OCI-LY7 (cell line): Measurements from ENCODE around the gene MAPK13. TPM values are rescaled to one million over a fixed set of nuclear protein-coding genes. Genes with fewer than 3 reads are reported as not detected.

ENCODE experiments used
- BruUV-seq: library from RNA; stranded (reverse); fragments of 400-500 nt; replicated peaks from 2 replicates; lab custom pipeline; 2021; lab: Mats Ljungman, UMichigan
- CTCF ChIA-PET: fragments of 300-600 bp; sonication (Branson Sonifier 250); formaldehyde crosslinking; loops from one replicate; lab custom pipeline; 2022; ENCODE audit warnings: antibody characterized with exemption; ENCODE audit not compliant: unreplicated experiment; lab: Charles Lee
- POLR2A ChIA-PET: fragments of 300-600 bp; sonication (Branson Sonifier 250); formaldehyde crosslinking; loops from one replicate; lab custom pipeline; 2022; ENCODE audit warnings: antibody characterized with exemption; lab: Charles Lee
- DNase-seq: peaks from one replicate; pipeline ENCODE4 v3.0.0-alpha.2; 2015; ENCODE audit warnings: low spot score
- H2AFZ ChIP-seq: fragments of 200-600 bp; sonication (generic), shearing (Covaris generic); 2 replicates; pipeline ENCODE4 v1.6.1; 2014; ENCODE audit warnings: mild to moderate bottlenecking, antibody characterized with exemption, low read length, moderate library complexity
- H3K27ac ChIP-seq: fragments of 200-600 bp; sonication (generic); 2 replicates; pipeline ENCODE4 v1.5.1; 2014; ENCODE audit warnings: mixed run types, low read depth, mild to moderate bottlenecking, moderate library complexity, low read length, inconsistent platforms; ENCODE audit not compliant: poor library complexity, severe bottlenecking
- H3K36me3 ChIP-seq: fragments of 200-600 bp; sonication (generic); 2 replicates; pipeline ENCODE4 v1.6.1; 2014; ENCODE audit warnings: mild to moderate bottlenecking, antibody characterized with exemption, low read length, moderate library complexity, mixed read lengths; ENCODE audit not compliant: insufficient read depth
- H3K4me1 ChIP-seq: fragments of 200-600 bp; sonication (generic); 2 replicates; pipeline ENCODE4 v1.5.1; 2014; ENCODE audit warnings: mild to moderate bottlenecking, low read length; ENCODE audit not compliant: insufficient read depth, poor library complexity, severe bottlenecking
- H3K4me2 ChIP-seq: fragments of 200-600 bp; sonication (generic); 2 replicates; pipeline ENCODE4 v1.6.1; 2014; ENCODE audit warnings: mild to moderate bottlenecking, low read length
- H3K4me3 ChIP-seq: fragments of 200-600 bp; sonication (generic); 2 replicates; pipeline ENCODE4 v1.5.1; 2014; ENCODE audit warnings: mild to moderate bottlenecking, low read depth, low read length; ENCODE audit not compliant: poor library complexity, severe bottlenecking
- H3K79me2 ChIP-seq: fragments of 200-600 bp; sonication (generic); 2 replicates; pipeline ENCODE4 v1.6.1; 2016; ENCODE audit warnings: low read depth, mild to moderate bottlenecking, low read length, moderate library complexity, mixed read lengths; ENCODE audit not compliant: insufficient read depth
- H3K9me2 ChIP-seq: fragments of 200-600 bp; sonication (generic); 2 replicates; pipeline ENCODE4 v1.6.1; 2016; ENCODE audit warnings: mild to moderate bottlenecking, low read length, mixed read lengths; ENCODE audit not compliant: insufficient read depth
- H3K9me3 ChIP-seq: fragments of 200-600 bp; sonication (generic); 2 replicates; pipeline ENCODE4 v1.6.1; 2014; ENCODE audit warnings: mild to moderate bottlenecking, mixed run types, low read length, mixed read lengths
- H4K20me1 ChIP-seq: fragments of 200-600 bp; sonication (generic); 2 replicates; pipeline ENCODE4 v1.6.1; 2014; ENCODE audit warnings: mild to moderate bottlenecking, antibody characterized with exemption, low read length, moderate library complexity, mixed read lengths; ENCODE audit not compliant: insufficient read depth
- EZH2phosphoT487 ChIP-seq: fragments of 200-600 bp; sonication (generic); IDR thresholded peaks from 2 replicates; pipeline ENCODE4 v1.6.1; 2018; ENCODE audit warnings: low read depth, borderline replicate concordance, mild to moderate bottlenecking, mixed run types, antibody characterized with exemption, low read length, moderate library complexity, mixed read lengths
- intact Hi-C: fragments of 100-400 bp; cut with micrococcal nuclease; formaldehyde crosslinking; loops from one replicate; pipeline ENCODE4 v1.10.0; 2022; ENCODE audit not compliant: unreplicated experiment
- total RNA-seq, 2 experiments: library from RNA; depleted of rRNA in 1 of 2; stranded (reverse); fragments of >200 nt in 1 of 2; shearing (Covaris generic) in 1 of 2; gene quantifications; 2 replicates each; pipeline ENCODE4 v1.2.3, GENCODE V29; 2014 to 2022
- TF ChIP-seq, protein P1 (sequence below): fragments of 200-600 bp; sonication (generic); conservative IDR thresholded peaks from 2 replicates; pipeline ENCODE4 v1.5.1; 2014; ENCODE audit warnings: mild to moderate bottlenecking, antibody characterized with exemption, low read length, moderate library complexity, mixed read lengths

MAPK13 gene
- total RNA-seq, 2 experiments from 2014 or later: 0.88 to 1.8 TPM

DNA sequence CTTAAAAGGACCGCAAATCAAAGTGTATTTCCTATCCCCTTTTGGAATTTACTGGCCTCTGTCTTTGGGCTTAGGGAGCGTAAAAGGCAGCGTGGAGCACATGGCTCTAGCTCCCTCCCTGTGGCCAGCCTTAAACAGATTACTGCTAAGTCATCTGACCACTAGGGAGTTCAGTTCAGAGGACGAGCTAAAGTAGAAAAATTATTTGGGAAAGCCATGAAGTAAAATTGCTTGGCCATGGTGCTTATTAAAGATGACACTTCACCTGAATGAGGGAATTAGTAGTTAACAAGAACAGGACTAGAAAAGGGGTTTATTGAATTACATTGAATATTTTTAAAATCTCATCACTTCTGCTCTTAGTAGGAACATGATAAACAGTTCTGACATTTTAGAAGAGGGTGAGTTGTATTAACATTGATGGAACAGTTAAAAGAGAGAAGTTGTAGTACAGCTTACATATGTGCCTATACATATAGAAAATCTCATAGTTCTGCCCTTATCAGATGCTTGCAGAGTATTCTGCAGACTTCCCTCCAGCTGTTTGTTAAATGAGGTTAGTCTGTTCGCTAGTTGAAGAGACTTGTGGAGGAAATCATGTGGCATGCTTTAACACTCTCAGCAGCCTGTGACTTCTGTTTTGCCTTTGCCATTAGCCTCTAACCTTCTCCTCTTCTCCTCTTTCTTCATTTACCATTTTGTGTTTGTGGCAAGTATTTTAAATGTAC, 31.2 kb upstream of the MAPK13 start:
- no peak overlapping the region for H3K27ac ChIP-seq
- CTCF ChIA-PET: no interaction called here

DNA sequence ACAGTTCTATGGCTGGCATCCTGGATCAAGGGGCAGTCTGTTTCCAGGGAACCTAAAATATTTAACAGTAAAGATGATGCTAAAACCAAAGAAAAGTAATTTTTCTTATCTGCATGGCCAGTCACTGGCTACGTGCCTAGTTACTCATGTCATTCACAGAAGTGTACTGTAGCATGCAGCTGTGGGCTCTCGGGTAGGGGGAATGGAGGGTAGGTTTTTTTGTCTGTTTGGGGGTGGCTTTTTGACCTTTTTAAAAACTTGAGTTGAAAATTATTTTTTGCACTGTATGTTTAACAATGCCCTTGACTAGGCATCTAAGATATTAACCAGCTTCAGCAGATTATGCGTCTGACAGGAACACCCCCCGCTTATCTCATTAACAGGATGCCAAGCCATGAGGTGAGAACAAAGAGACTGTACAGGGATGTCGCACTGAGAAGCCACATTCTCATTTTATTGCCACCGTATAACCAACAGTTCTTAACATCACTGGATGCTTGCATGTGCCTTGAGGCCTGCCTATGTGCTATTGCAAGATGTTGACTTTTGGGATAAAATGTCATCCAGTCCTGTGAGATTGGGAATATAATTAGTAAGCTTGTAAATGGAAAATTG, 30.3 kb upstream of the MAPK13 start:
- Histone ChIP-seq H3K79me2 (no peaks in the 10 kb centered on the region), H3K36me3 (peaks cover 38% of the 10 kb centered on the region; the same call in 1 of the 2 replicates), H3K27ac (no peak overlapping the region), H2AFZ (no peak overlapping the region), H3K4me1 (peaks cover 5% of the 10 kb centered on the region), H3K9me2 (no peaks in the 10 kb centered on the region), H4K20me1 (no peaks in the 10 kb centered on the region), H3K9me3 (no peaks in the 10 kb centered on the region), H3K4me2 (no peak overlapping the region), H3K4me3 (no peak overlapping the region)
- CTCF ChIA-PET: no interaction called here
- POLR2A ChIA-PET: no interaction called here
- intact Hi-C loops: no loop called here
- DNase-seq: no peak
- no TSS peak for BruUV-seq
- TF ChIP-seq, protein P1, sequence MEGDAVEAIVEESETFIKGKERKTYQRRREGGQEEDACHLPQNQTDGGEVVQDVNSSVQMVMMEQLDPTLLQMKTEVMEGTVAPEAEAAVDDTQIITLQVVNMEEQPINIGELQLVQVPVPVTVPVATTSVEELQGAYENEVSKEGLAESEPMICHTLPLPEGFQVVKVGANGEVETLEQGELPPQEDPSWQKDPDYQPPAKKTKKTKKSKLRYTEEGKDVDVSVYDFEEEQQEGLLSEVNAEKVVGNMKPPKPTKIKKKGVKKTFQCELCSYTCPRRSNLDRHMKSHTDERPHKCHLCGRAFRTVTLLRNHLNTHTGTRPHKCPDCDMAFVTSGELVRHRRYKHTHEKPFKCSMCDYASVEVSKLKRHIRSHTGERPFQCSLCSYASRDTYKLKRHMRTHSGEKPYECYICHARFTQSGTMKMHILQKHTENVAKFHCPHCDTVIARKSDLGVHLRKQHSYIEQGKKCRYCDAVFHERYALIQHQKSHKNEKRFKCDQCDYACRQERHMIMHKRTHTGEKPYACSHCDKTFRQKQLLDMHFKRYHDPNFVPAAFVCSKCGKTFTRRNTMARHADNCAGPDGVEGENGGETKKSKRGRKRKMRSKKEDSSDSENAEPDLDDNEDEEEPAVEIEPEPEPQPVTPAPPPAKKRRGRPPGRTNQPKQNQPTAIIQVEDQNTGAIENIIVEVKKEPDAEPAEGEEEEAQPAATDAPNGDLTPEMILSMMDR: no peak
- TF ChIP-seq EZH2phosphoT487: no peak

More for the DNA sequence above, 31.2 kb upstream of the MAPK13 start:
- Histone ChIP-seq H4K20me1 (no peaks in the 10 kb centered on the region), H3K9me3 (no peaks in the 10 kb centered on the region), H3K4me3 (no peak overlapping the region), H3K36me3 (peaks cover 39% of the 10 kb centered on the region; the same call in 1 of the 2 replicates), H2AFZ (no peak overlapping the region), H3K79me2 (no peaks in the 10 kb centered on the region), H3K4me1 (peaks cover 8% of the 10 kb centered on the region), H3K4me2 (no peak overlapping the region), H3K9me2 (no peaks in the 10 kb centered on the region)
- POLR2A ChIA-PET: no interaction called here
- BruUV-seq: no TSS peak
- no peak for TF ChIP-seq EZH2phosphoT487
- TF ChIP-seq, protein P1: no peak
- DNase-seq: no peak
- intact Hi-C loops: no loop called here

DNA sequence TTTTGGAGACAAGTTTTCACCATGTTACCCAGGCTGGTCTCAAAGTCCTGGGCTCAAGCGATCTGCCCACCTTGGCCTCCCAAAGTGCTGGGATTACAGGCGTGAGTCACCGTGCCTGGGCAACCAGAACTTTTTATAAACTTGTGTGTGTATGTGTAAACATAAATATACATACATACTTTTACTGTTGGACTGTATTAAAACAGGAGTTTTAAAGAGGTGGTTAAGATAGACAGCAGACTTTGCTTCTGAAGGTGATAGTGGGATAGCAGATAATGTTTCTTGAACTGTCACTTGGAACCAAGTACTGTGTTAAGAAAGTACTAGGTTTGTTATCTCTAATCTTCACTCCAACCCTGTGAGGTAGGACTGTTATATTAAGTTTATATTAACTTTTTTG, 28.6 kb upstream of the MAPK13 start:
- Histone ChIP-seq H3K36me3 (peaks cover 38% of the 10 kb centered on the region; the same call in 1 of the 2 replicates), H3K4me3 (no peak overlapping the region), H3K4me2 (no peak overlapping the region), H3K27ac (no peak overlapping the region), H3K4me1 (no peaks in the 10 kb centered on the region), H3K9me2 (no peaks in the 10 kb centered on the region), H4K20me1 (no peaks in the 10 kb centered on the region), H2AFZ (no peak overlapping the region), H3K9me3 (no peaks in the 10 kb centered on the region), H3K79me2 (no peaks in the 10 kb centered on the region)
- DNase-seq: no peak
- POLR2A ChIA-PET: no interaction called here
- TF ChIP-seq, protein P1: no peak
- TF ChIP-seq EZH2phosphoT487: no peak
- intact Hi-C loops: no loop called here
- no TSS peak for BruUV-seq
- CTCF ChIA-PET: no interaction called here
